Type B pancreatic cell (in vitro differentiated cells): ENCODE results near the gene XPNPEP2. TPM values are rescaled to one million over a fixed set of nuclear protein-coding genes. Genes with fewer than 3 reads are reported as not detected.

Experiments used
- DNase-seq: peaks from one replicate; pipeline ENCODE4 v3.0.0; 2021; ENCODE audit warnings: mixed read lengths; ENCODE audit not compliant: unreplicated experiment; ENCODE audit errors: extremely low spot score
- H3K27ac Mint-ChIP-seq: 2 replicates; pipeline ENCODE4 v1.8.0; 2021; ENCODE audit warnings: mild to moderate bottlenecking, mixed read lengths
- H3K27me3 Mint-ChIP-seq: 2 replicates; pipeline ENCODE4 v1.8.0; 2021; ENCODE audit warnings: mixed read lengths
- H3K36me3 Mint-ChIP-seq: 2 replicates; pipeline ENCODE4 v1.8.0; 2021; ENCODE audit warnings: mixed read lengths
- H3K4me1 Mint-ChIP-seq: one replicate; pipeline ENCODE4 v1.8.0; 2021; ENCODE audit warnings: mixed read lengths; ENCODE audit not compliant: unreplicated experiment
- H3K4me3 Mint-ChIP-seq: 2 replicates; pipeline ENCODE4 v1.8.0; 2021; ENCODE audit warnings: mild to moderate bottlenecking, mixed read lengths
- H3K9me3 Mint-ChIP-seq: 2 replicates; pipeline ENCODE4 v1.8.0; 2021; ENCODE audit warnings: mixed read lengths
- CTCF ChIP-seq: fragments of 200-600 bp; sonication (generic); conservative IDR thresholded peaks from 2 replicates; pipeline ENCODE4 v1.5.0; 2021; ENCODE audit warnings: antibody characterized with exemption, mild to moderate bottlenecking
- total RNA-seq: library from RNA; stranded (reverse); gene quantifications from 2 replicates; pipeline ENCODE4 v1.2.1, GENCODE V29; 2021; ENCODE audit warnings: low replicate concordance

The XPNPEP2 gene
- total RNA-seq, 1 donor from 2014 or later, result 1.2 TPM

- Mint-ChIP-seq H3K4me1 (no peaks in the 10 kb centered on the region), H3K4me3 (no peak overlapping the region), H3K9me3 (no peaks in the 10 kb centered on the region), H3K27me3 (no peaks in the 10 kb centered on the region), H3K36me3 (no peaks in the 10 kb centered on the region), H3K27ac (no peak overlapping the region)
- DNase-seq, result no peak
- no peak for TF ChIP-seq CTCF
Measured at GRCh38 chrX:129724754-129725153, 14.0 kb upstream of the XPNPEP2 start.

- Mint-ChIP-seq H3K4me3 (no peak overlapping the region), H3K27ac (no peak overlapping the region), H3K27me3 (no peaks in the 10 kb centered on the region), H3K36me3 (no peaks in the 10 kb centered on the region), H3K9me3 (no peaks in the 10 kb centered on the region), H3K4me1 (no peaks in the 10 kb centered on the region)
- no peak for DNase-seq
- peak; percentile 77 for TF ChIP-seq CTCF
Measured at GRCh38 chrX:129726307-129727111, 12.3 kb upstream of the XPNPEP2 start.

- no peak overlapping the region for H3K27ac Mint-ChIP-seq
- DNase-seq, result no peak
- TF ChIP-seq CTCF, result no peak
- H3K27me3 Mint-ChIP-seq, result no peaks in the 10 kb centered on the region
- H3K9me3 Mint-ChIP-seq, result no peaks in the 10 kb centered on the region
- no peaks in the 10 kb centered on the region for H3K36me3 Mint-ChIP-seq
- H3K4me1 Mint-ChIP-seq, result no peaks in the 10 kb centered on the region
- no peak overlapping the region for H3K4me3 Mint-ChIP-seq
Measured at GRCh38 chrX:129728061-129728460, 10.7 kb upstream of the XPNPEP2 start.

GRCh38 chrX:129731228-129731627 is 7.6 kb upstream of the XPNPEP2 start:
- Mint-ChIP-seq H3K4me3 (no peak overlapping the region), H3K9me3 (no peaks in the 10 kb centered on the region), H3K27ac (no peak overlapping the region), H3K36me3 (no peaks in the 10 kb centered on the region), H3K27me3 (peaks cover 4% of the 10 kb centered on the region), H3K4me1 (no peaks in the 10 kb centered on the region)
- no peak for DNase-seq
- TF ChIP-seq CTCF, result no peak

- no peak for TF ChIP-seq CTCF
- DNase-seq, result no peak
Measured at GRCh38 chrX:129732857-129733256, 5.9 kb upstream of the XPNPEP2 start.

More at GRCh38 chrX:129732857-129733256, 5.9 kb upstream of the XPNPEP2 start:
- no peaks in the 10 kb centered on the region for H3K9me3 Mint-ChIP-seq
- H3K36me3 Mint-ChIP-seq, result no peaks in the 10 kb centered on the region
- H3K4me1 Mint-ChIP-seq, result peaks cover 1% of the 10 kb centered on the region
- no peak overlapping the region for H3K4me3 Mint-ChIP-seq
- peaks cover 4% of the 10 kb centered on the region for H3K27me3 Mint-ChIP-seq
- H3K27ac Mint-ChIP-seq, result no peak overlapping the region
